HCT116 (cell line): ENCODE measurements around the gene CD164L2.
A peak's percentile ranks its signal among the peaks of the same experiment; 100 is the strongest.

ENCODE experiments used
- POLR2A ChIP-seq: IDR thresholded peaks from 2 replicates; pipeline ENCODE4 v1.7.0; 2011; ENCODE audit warnings: borderline replicate concordance; ENCODE audit not compliant: insufficient read depth, insufficient read length; ENCODE audit errors: extremely low read depth
- TF ChIP-seq, protein P1 (sequence below): IDR thresholded peaks from 2 replicates; pipeline ENCODE4 v1.6.1; 2012; ENCODE audit warnings: low read depth

DNA sequence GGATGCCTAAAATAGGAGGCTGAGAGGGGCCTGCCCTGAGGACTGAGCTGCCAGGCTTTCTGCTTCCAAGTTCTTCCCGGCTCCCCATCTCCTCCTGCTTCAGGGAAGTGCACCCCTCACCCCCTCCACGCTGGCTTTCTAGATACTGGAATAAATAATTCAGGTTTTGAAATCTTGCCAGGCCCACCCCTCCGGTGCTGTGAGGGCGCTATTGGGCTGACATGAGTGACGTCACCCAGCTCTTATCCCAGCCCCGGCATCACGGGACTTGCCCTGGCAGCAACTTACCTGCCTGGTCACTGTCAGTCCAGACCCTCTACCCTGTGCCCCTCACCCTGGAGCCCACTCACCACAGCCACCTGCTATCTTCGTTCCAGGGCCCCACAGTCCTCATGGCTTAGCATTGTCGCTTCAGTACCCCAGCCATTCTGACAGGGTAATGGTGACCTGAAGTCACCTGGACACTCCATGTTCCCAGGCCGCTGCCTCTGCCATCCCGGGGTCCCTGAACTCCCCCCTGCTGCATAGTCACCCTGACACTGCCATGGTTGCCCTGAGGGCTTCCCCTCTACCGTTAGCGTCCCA lies 8.5 kb upstream of the CD164L2 start:
- peak; percentile 36 for TF ChIP-seq POLR2A
- TF ChIP-seq, protein P1, sequence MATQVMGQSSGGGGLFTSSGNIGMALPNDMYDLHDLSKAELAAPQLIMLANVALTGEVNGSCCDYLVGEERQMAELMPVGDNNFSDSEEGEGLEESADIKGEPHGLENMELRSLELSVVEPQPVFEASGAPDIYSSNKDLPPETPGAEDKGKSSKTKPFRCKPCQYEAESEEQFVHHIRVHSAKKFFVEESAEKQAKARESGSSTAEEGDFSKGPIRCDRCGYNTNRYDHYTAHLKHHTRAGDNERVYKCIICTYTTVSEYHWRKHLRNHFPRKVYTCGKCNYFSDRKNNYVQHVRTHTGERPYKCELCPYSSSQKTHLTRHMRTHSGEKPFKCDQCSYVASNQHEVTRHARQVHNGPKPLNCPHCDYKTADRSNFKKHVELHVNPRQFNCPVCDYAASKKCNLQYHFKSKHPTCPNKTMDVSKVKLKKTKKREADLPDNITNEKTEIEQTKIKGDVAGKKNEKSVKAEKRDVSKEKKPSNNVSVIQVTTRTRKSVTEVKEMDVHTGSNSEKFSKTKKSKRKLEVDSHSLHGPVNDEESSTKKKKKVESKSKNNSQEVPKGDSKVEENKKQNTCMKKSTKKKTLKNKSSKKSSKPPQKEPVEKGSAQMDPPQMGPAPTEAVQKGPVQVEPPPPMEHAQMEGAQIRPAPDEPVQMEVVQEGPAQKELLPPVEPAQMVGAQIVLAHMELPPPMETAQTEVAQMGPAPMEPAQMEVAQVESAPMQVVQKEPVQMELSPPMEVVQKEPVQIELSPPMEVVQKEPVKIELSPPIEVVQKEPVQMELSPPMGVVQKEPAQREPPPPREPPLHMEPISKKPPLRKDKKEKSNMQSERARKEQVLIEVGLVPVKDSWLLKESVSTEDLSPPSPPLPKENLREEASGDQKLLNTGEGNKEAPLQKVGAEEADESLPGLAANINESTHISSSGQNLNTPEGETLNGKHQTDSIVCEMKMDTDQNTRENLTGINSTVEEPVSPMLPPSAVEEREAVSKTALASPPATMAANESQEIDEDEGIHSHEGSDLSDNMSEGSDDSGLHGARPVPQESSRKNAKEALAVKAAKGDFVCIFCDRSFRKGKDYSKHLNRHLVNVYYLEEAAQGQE, result no peak
